H9 (cell line): ENCODE results near the gene LMBRD2. TPM values are rescaled to one million over a fixed set of nuclear protein-coding genes. Genes with fewer than 3 reads are reported as not detected.

Experiments
- DNase-seq: peaks from one replicate; pipeline ENCODE4 v3.0.0-alpha.2; 2017
- H2AFZ ChIP-seq: one replicate; pipeline ENCODE4 v1.6.1; 2013; ENCODE audit warnings: mild to moderate bottlenecking, low read length, control low read depth, moderate library complexity
- H2AK5ac ChIP-seq: 2 replicates; pipeline ENCODE4 v1.6.1; 2013; ENCODE audit warnings: low read length, control low read depth, mixed read lengths; ENCODE audit not compliant: insufficient read length
- H2BK120ac ChIP-seq: one replicate; pipeline ENCODE4 v1.6.1; 2013; ENCODE audit warnings: low read depth, mild to moderate bottlenecking, low read length, control low read depth, inconsistent platforms; ENCODE audit not compliant: poor library complexity, severe bottlenecking
- H2BK12ac ChIP-seq: 2 replicates; pipeline ENCODE4 v1.6.1; 2013; ENCODE audit warnings: low read length, control low read depth, mixed read lengths, low read depth; ENCODE audit not compliant: insufficient read length
- H2BK15ac ChIP-seq: 2 replicates; pipeline ENCODE4 v1.6.1; 2013; ENCODE audit warnings: low read depth, low read length, control low read depth
- H2BK20ac ChIP-seq: one replicate; pipeline ENCODE4 v1.6.1; 2013; ENCODE audit warnings: low read depth, mild to moderate bottlenecking, low read length, control low read depth, inconsistent platforms; ENCODE audit not compliant: poor library complexity, severe bottlenecking
- H2BK5ac ChIP-seq: 2 replicates; pipeline ENCODE4 v1.6.1; 2013; ENCODE audit warnings: low read length, control low read depth, mixed read lengths; ENCODE audit not compliant: insufficient read length
- H3K14ac ChIP-seq: 2 replicates; pipeline ENCODE4 v1.6.1; 2013; ENCODE audit warnings: low read length, control low read depth; ENCODE audit not compliant: insufficient read depth
- H3K18ac ChIP-seq: 2 replicates; pipeline ENCODE4 v1.6.1; 2013; ENCODE audit warnings: low read depth, mild to moderate bottlenecking, mixed read lengths, low read length, control low read depth; ENCODE audit not compliant: insufficient read length
- H3K23ac ChIP-seq: 2 replicates; pipeline ENCODE4 v1.6.1; 2013; ENCODE audit warnings: low read length, control low read depth, mixed read lengths, low read depth; ENCODE audit not compliant: insufficient read length
- H3K23me2 ChIP-seq: 2 replicates; pipeline ENCODE4 v1.6.1; 2013; ENCODE audit warnings: low read depth, mild to moderate bottlenecking, mixed read lengths, low read length, control low read depth; ENCODE audit not compliant: insufficient read length, poor library complexity, severe bottlenecking
- H3K27ac ChIP-seq: 2 replicates; pipeline ENCODE4 v1.5.1; 2013; ENCODE audit warnings: low read length, control low read depth, mixed read lengths, low read depth; ENCODE audit not compliant: insufficient read length
- H3K27me3 ChIP-seq: 2 replicates; pipeline ENCODE4 v1.6.1; 2013; ENCODE audit warnings: low read length, control low read depth, inconsistent platforms; ENCODE audit not compliant: insufficient read depth
- H3K4ac ChIP-seq: 2 replicates; pipeline ENCODE4 v1.6.1; 2013; ENCODE audit warnings: low read depth, mild to moderate bottlenecking, control low read depth, inconsistent platforms, low read length, moderate library complexity
- H3K4me1 ChIP-seq: 2 replicates; pipeline ENCODE4 v1.6.1; 2013; ENCODE audit warnings: low read length, control low read depth, inconsistent platforms; ENCODE audit not compliant: insufficient read depth
- H3K4me2 ChIP-seq: 2 replicates; pipeline ENCODE4 v1.6.1; 2013; ENCODE audit warnings: low read length, control low read depth, mixed read lengths; ENCODE audit not compliant: insufficient read length, insufficient read depth
- H3K56ac ChIP-seq: 2 replicates; pipeline ENCODE4 v1.6.1; 2013; ENCODE audit warnings: low read depth, mild to moderate bottlenecking, mixed read lengths, low read length, control low read depth; ENCODE audit not compliant: insufficient read length
- H3K79me1 ChIP-seq: 2 replicates; pipeline ENCODE4 v1.6.1; 2013; ENCODE audit warnings: low read depth, mild to moderate bottlenecking, moderate library complexity, low read length, control low read depth, inconsistent platforms; ENCODE audit not compliant: insufficient read depth, poor library complexity, severe bottlenecking
- H3K79me2 ChIP-seq: 2 replicates; pipeline ENCODE4 v1.6.1; 2013; ENCODE audit warnings: low read length, control low read depth, inconsistent platforms; ENCODE audit not compliant: insufficient read depth
- H3K9ac ChIP-seq: 2 replicates; pipeline ENCODE4 v1.6.1; 2013; ENCODE audit warnings: low read length, control low read depth, mixed read lengths; ENCODE audit not compliant: insufficient read length; ENCODE audit errors: extremely low read depth
- H3K9me3 ChIP-seq: one replicate; pipeline ENCODE4 v1.6.1; 2013; ENCODE audit warnings: low read depth, low read length, inconsistent platforms; ENCODE audit not compliant: control insufficient read depth
- H3T11ph ChIP-seq: one replicate; pipeline ENCODE4 v1.6.1; 2013; ENCODE audit warnings: mild to moderate bottlenecking, low read length, control low read depth, inconsistent platforms
- H4K20me1 ChIP-seq: one replicate; pipeline ENCODE4 v1.6.1; 2013; ENCODE audit not compliant: control insufficient read depth, insufficient read length, insufficient read depth
- H4K5ac ChIP-seq: 2 replicates; pipeline ENCODE4 v1.6.1; 2013; ENCODE audit warnings: low read depth, mild to moderate bottlenecking, mixed read lengths, low read length, control low read depth; ENCODE audit not compliant: insufficient read length
- H4K8ac ChIP-seq: replicated peaks from 2 replicates; pipeline ENCODE4 v1.6.1; 2013; ENCODE audit warnings: low read length, control low read depth, mixed read lengths, low read depth; ENCODE audit not compliant: insufficient read length
- H4K91ac ChIP-seq: 2 replicates; pipeline ENCODE4 v1.6.1; 2013; ENCODE audit warnings: low read depth, mild to moderate bottlenecking, moderate library complexity, mixed read lengths, low read length, control low read depth; ENCODE audit not compliant: insufficient read length
- H3K27ac Mint-ChIP-seq, 3 experiments: 2 replicates in 2 of 3; 3 replicates in 1 of 3; pipeline ENCODE4 v1.8.0; 2020 to 2021; ENCODE audit warnings: mixed read lengths in 3 of 3, mild to moderate bottlenecking in 1 of 3, moderate library complexity in 1 of 3
- H3K27me3 Mint-ChIP-seq: 2 replicates; pipeline ENCODE4 v1.8.0; 2021; ENCODE audit warnings: low read depth, mild to moderate bottlenecking, moderate library complexity, mixed read lengths
- H3K36me3 Mint-ChIP-seq, 3 experiments: 2 replicates in 2 of 3; 3 replicates in 1 of 3; pipeline ENCODE4 v1.8.0; 2020 to 2021; ENCODE audit warnings: low read depth in 3 of 3, mixed read lengths in 3 of 3; ENCODE audit not compliant: insufficient read depth in 1 of 3
- H3K4me1 Mint-ChIP-seq, 2 experiments: 2 replicates each; pipeline ENCODE4 v1.8.0; 2020; ENCODE audit warnings: mixed read lengths in 2 of 2
- H3K4me3 Mint-ChIP-seq, 2 experiments: 2 replicates in 1 of 2; 3 replicates in 1 of 2; pipeline ENCODE4 v1.8.0; 2020 to 2021; ENCODE audit warnings: mild to moderate bottlenecking in 2 of 2, mixed read lengths in 2 of 2, moderate library complexity in 1 of 2
- H3K9me3 Mint-ChIP-seq, 2 experiments: 2 replicates in 1 of 2; 3 replicates in 1 of 2; pipeline ENCODE4 v1.8.0; 2020; ENCODE audit warnings: mild to moderate bottlenecking in 2 of 2, mixed read lengths in 2 of 2, moderate library complexity in 1 of 2
- CTCF ChIP-seq: fragments of 200-600 bp; sonication (generic); conservative IDR thresholded peaks from 3 replicates; pipeline ENCODE4 v1.8.0; 2021; ENCODE audit warnings: antibody characterized with exemption, mild to moderate bottlenecking
- WGBS: extraction: QIAGEN DNeasy Blood & Tissue Kit; methylation state at CpG from one replicate; pipeline ENCODE4 v1.1.7; 2013; ENCODE audit warnings: missing lambda C conversion rate, low lambda C conversion rate, mixed read lengths; ENCODE audit not compliant: insufficient read length; ENCODE audit errors: extremely low coverage; 5-methylcytosine and 5-hydroxymethylcytosine counted together
- total RNA-seq: library from RNA; stranded (reverse); gene quantifications from 2 replicates; pipeline ENCODE4 v1.2.1, GENCODE V29; 2021

The LMBRD2 gene
- total RNA-seq, 1 experiment from 2014 or later, result 5.3 TPM

- H3K79me2 ChIP-seq, result no peaks in the 10 kb centered on the region
- H3K23ac ChIP-seq, result no peak overlapping the region
- peaks cover 0 to 4% of the 10 kb centered on the region in 2 experiments; a peak in 2 of 4 replicates for H3K4me1 Mint-ChIP-seq
- H3K27me3 ChIP-seq, result no peaks in the 10 kb centered on the region
- no peaks in the 10 kb centered on the region for H3K23me2 ChIP-seq
- no peak overlapping the region for H3K4me3 Mint-ChIP-seq
- H3K4me1 ChIP-seq, result no peaks in the 10 kb centered on the region
- H3K27me3 Mint-ChIP-seq, result peaks cover 7% of the 10 kb centered on the region
- no peak overlapping the region for H3K4ac ChIP-seq
- no peak overlapping the region for H2BK5ac ChIP-seq
- DNase-seq, result no peak
- H3K27ac ChIP-seq, result no peak overlapping the region
- no peak overlapping the region for H3K18ac ChIP-seq
- H2BK20ac ChIP-seq, result no peak overlapping the region
- H3K14ac ChIP-seq, result no peak overlapping the region
- no peak overlapping the region for H2BK15ac ChIP-seq
- H3K9ac ChIP-seq, result no peak overlapping the region
- H3K9me3 ChIP-seq, result no peaks in the 10 kb centered on the region
- whole genome bisulfite sequencing, result no CpG with 5 or more reads among the region's 12 CpGs
- H3K9me3 Mint-ChIP-seq, result peaks cover 0 to 2% of the 10 kb centered on the region in 2 experiments; a peak in 2 of 5 replicates
- H2BK120ac ChIP-seq, result no peak overlapping the region
- H2AFZ ChIP-seq, result no peak overlapping the region
- peaks cover 12 to 21% (median 16%) of the 10 kb centered on the region in 3 experiments; a peak in 5 of 7 replicates for H3K36me3 Mint-ChIP-seq
- H3K56ac ChIP-seq, result no peak overlapping the region
- H2BK12ac ChIP-seq, result no peak overlapping the region
- no peak overlapping the region for H2AK5ac ChIP-seq
- no peaks in the 10 kb centered on the region for H3K79me1 ChIP-seq
- no peak overlapping the region for H3K27ac Mint-ChIP-seq
- H3T11ph ChIP-seq, result no peak overlapping the region
- H4K5ac ChIP-seq, result no peak overlapping the region
- H4K91ac ChIP-seq, result no peak overlapping the region
- TF ChIP-seq CTCF, result peak; percentile 54
- H4K20me1 ChIP-seq, result no peaks in the 10 kb centered on the region
- no peak overlapping the region for H3K4me2 ChIP-seq
- H4K8ac ChIP-seq, result no peak overlapping the region
These were observed 91.2 kb downstream of the LMBRD2 start for GRCh38 chr5:36060420-36060887.
